CD8-positive, alpha-beta memory T cell (primary cell): Measurements from ENCODE around the gene ZNHIT3. TPM values are rescaled to one million over a fixed set of nuclear protein-coding genes. Genes with fewer than 3 reads are reported as not detected.

ENCODE experiments used
- CTCF ChIA-PET: fragments of 350-600 bp; sonication (Branson Sonifier 250); formaldehyde crosslinking; loops from one replicate; lab custom pipeline; 2021; ENCODE audit warnings: antibody characterized with exemption; lab: Charles Lee
- POLR2A ChIA-PET: fragments of 350-600 bp; sonication (Branson Sonifier 250); formaldehyde crosslinking; loops from one replicate; lab custom pipeline; 2021; ENCODE audit warnings: antibody characterized with exemption; lab: Charles Lee
- DNase-seq, 5 donors: peaks; one replicate each; pipeline versions ENCODE4 v3.0.0 to v3.0.0-alpha.2; 2020 to 2022; ENCODE audit warnings: mixed read lengths in 1 of 5
- H3K27ac ChIP-seq: one replicate; pipeline ENCODE4 v1.7.0; 2013; ENCODE audit warnings: low read depth, mild to moderate bottlenecking, low read length, moderate library complexity
- H3K27me3 ChIP-seq: 2 replicates; pipeline ENCODE4 v1.7.0; 2013; ENCODE audit warnings: low read length, mild to moderate bottlenecking; ENCODE audit not compliant: insufficient read depth, poor library complexity, severe bottlenecking
- H3K36me3 ChIP-seq: 2 replicates; pipeline ENCODE4 v1.7.0; 2013; ENCODE audit warnings: mild to moderate bottlenecking, low read length, moderate library complexity; ENCODE audit not compliant: insufficient read depth
- H3K4me1 ChIP-seq: 2 replicates; pipeline ENCODE4 v1.7.0; 2013; ENCODE audit warnings: mild to moderate bottlenecking, low read length, moderate library complexity; ENCODE audit not compliant: insufficient read depth
- H3K4me3 ChIP-seq: 2 replicates; pipeline ENCODE4 v1.7.0; 2013; ENCODE audit warnings: mild to moderate bottlenecking, low read length
- H3K9me3 ChIP-seq: 2 replicates; pipeline ENCODE4 v1.7.0; 2013; ENCODE audit warnings: mild to moderate bottlenecking, low read length
- H3K27ac Mint-ChIP-seq, 8 donors: one replicate each; pipeline ENCODE4 v1.8.0; 2020 to 2021; ENCODE audit warnings: mixed read lengths in 8 of 8, mild to moderate bottlenecking in 6 of 8, inconsistent platforms in 3 of 8, moderate library complexity in 3 of 8
- H3K27me3 Mint-ChIP-seq, 2 donors: one replicate each; pipeline ENCODE4 v1.8.0; 2020 to 2021; ENCODE audit warnings: mixed read lengths in 2 of 2, mild to moderate bottlenecking in 1 of 2, moderate library complexity in 1 of 2
- H3K36me3 Mint-ChIP-seq, 3 donors: one replicate each; pipeline ENCODE4 v1.8.0; 2020 to 2021; ENCODE audit warnings: mixed read lengths in 3 of 3, inconsistent platforms in 1 of 3, mild to moderate bottlenecking in 1 of 3
- H3K4me1 Mint-ChIP-seq, 3 donors: one replicate each; pipeline ENCODE4 v1.8.0; 2020 to 2021; ENCODE audit warnings: mixed read lengths in 3 of 3, inconsistent platforms in 1 of 3, mild to moderate bottlenecking in 1 of 3
- H3K4me3 Mint-ChIP-seq, 7 donors: one replicate each; pipeline ENCODE4 v1.8.0; 2020 to 2021; ENCODE audit warnings: mixed read lengths in 7 of 7, mild to moderate bottlenecking in 6 of 7, moderate library complexity in 4 of 7, inconsistent platforms in 2 of 7
- H3K9me3 Mint-ChIP-seq, 5 donors: one replicate each; pipeline ENCODE4 v1.8.0; 2020 to 2022; ENCODE audit warnings: mixed read lengths in 5 of 5, mild to moderate bottlenecking in 3 of 5, moderate library complexity in 2 of 5, inconsistent platforms in 1 of 5
- polyA plus RNA-seq: library from polyadenylated mRNA; unstranded; fragments of 300-500 nt; fragmentation: Illumina TruSeq; gene quantifications from one replicate; pipeline ENCODE4 v1.2.3, GENCODE V29; 2021
- total RNA-seq, 2 experiments: library from RNA; stranded (reverse); gene quantifications; one replicate each; pipeline ENCODE4 v1.2.3, GENCODE V29; 2021

ZNHIT3 gene
- total and polyA plus RNA-seq, 3 experiments from 2014 or later = 57.6 to 89.4 (median 60.8) TPM

GRCh38 chr17:36534840-36535668, 48.6 kb downstream of the ZNHIT3 start, which contains the start of the genes MYO19 and PIGW:
TSS of gene MYO19 (minus strand) at chr17:36534868. CDS start at chr17:36532538, 2,330 bp downstream.
TSS of gene PIGW (plus strand) at chr17:36534987. CDS start at chr17:36537102, 2,115 bp downstream.
- no peaks in the 10 kb centered on the region for H3K27me3 ChIP-seq
- Mint-ChIP-seq H3K4me1 (peaks cover 17 to 37% (median 21%) of the 10 kb centered on the region in 3 donors), H3K27ac (peak within 1 kb of the TSS; percentile 94 to 99 (median 98)), H3K4me3 (peak within 1 kb of the TSS; percentile 92 to 99 (median 97)), H3K27me3 (no peaks in the 10 kb centered on the region), H3K9me3 (no peaks in the 10 kb centered on the region), H3K36me3 (peaks cover 0 to 37% (median 10%) of the 10 kb centered on the region in 3 donors)
- peak within 1 kb of the TSS; percentile 95 for H3K27ac ChIP-seq
- ChIA-PET POLR2A (interaction anchor here (0.6 to 4.6 kb wide), 6 partner anchors 10 to 350 kb away, joined by 3 to 56 read pairs (median 6); partner anchors contain the start of genes GGNBP2, MRM1 and ZNHIT3), CTCF (interaction anchor here (0.6 to 3.0 kb wide), 7 partner anchors 10 to 726 kb away, joined by 3 to 24 read pairs (median 6); partner anchors contain the start of genes GGNBP2, MRM1 and TAF15)
- H3K36me3 ChIP-seq = no peaks in the 10 kb centered on the region
- H3K9me3 ChIP-seq = no peaks in the 10 kb centered on the region
- H3K4me3 ChIP-seq = peak within 1 kb of the TSS; percentile 87
- peaks cover 16% of the 10 kb centered on the region for H3K4me1 ChIP-seq
- DNase-seq = peak; percentile 78 to 88 (median 84)

- Mint-ChIP-seq H3K27ac (peak overlapping the region; percentile 94 to 99 (median 98)), H3K9me3 (no peaks in the 10 kb centered on the region), H3K27me3 (no peaks in the 10 kb centered on the region), H3K4me3 (peak overlapping the region; percentile 92 to 99 (median 97)), H3K4me1 (peaks cover 19 to 37% (median 21%) of the 10 kb centered on the region in 3 donors), H3K36me3 (peaks cover 0 to 37% (median 12%) of the 10 kb centered on the region in 3 donors)
- Histone ChIP-seq H3K9me3 (no peaks in the 10 kb centered on the region), H3K36me3 (no peaks in the 10 kb centered on the region), H3K4me1 (peaks cover 16% of the 10 kb centered on the region), H3K4me3 (peak overlapping the region; percentile 87), H3K27ac (peak overlapping the region; percentile 95), H3K27me3 (no peaks in the 10 kb centered on the region)
- POLR2A ChIA-PET = interaction anchor here (0.6 to 4.6 kb wide), 4 partner anchors 9 to 351 kb away, joined by 3 to 56 read pairs (median 8); partner anchors contain the start of genes GGNBP2, MRM1 and ZNHIT3
- CTCF ChIA-PET = interaction anchor here (0.6 to 3.0 kb wide), 5 partner anchors 10 to 66 kb away, joined by 3 to 24 read pairs (median 13); partner anchors contain the start of genes GGNBP2 and MRM1
- DNase-seq = no peak
These were observed 49.2 kb downstream of the ZNHIT3 start for GRCh38 chr17:36535669-36536081.

- Histone ChIP-seq H3K36me3 (no peaks in the 10 kb centered on the region), H3K27ac (no peak overlapping the region), H3K9me3 (no peaks in the 10 kb centered on the region), H3K27me3 (no peaks in the 10 kb centered on the region), H3K4me3 (no peak overlapping the region), H3K4me1 (peaks cover 11% of the 10 kb centered on the region)
- H3K36me3 Mint-ChIP-seq = peaks cover 0 to 24% (median 10%) of the 10 kb centered on the region in 3 donors
- peaks cover 0 to 2% of the 10 kb centered on the region in 2 donors for H3K27me3 Mint-ChIP-seq
- CTCF ChIA-PET = no interaction called here
- POLR2A ChIA-PET = no interaction called here
- H3K9me3 Mint-ChIP-seq = no peaks in the 10 kb centered on the region
- peak overlapping the region in 1 of 7 donors; percentile 78 for H3K4me3 Mint-ChIP-seq
- H3K4me1 Mint-ChIP-seq = peaks cover 12 to 24% (median 22%) of the 10 kb centered on the region in 3 donors
- H3K27ac Mint-ChIP-seq = peak overlapping the region in 3 of 8 donors; percentile 14 to 35 (median 17)
- no peak for DNase-seq
These were observed 54.2 kb downstream of the ZNHIT3 start for GRCh38 chr17:36540696-36541095.

GRCh38 chr17:36542755-36543154, 56.3 kb downstream of the ZNHIT3 start:
- Histone ChIP-seq H3K27ac (no peak overlapping the region), H3K4me3 (no peak overlapping the region), H3K4me1 (peaks cover 23% of the 10 kb centered on the region), H3K9me3 (no peaks in the 10 kb centered on the region), H3K27me3 (no peaks in the 10 kb centered on the region), H3K36me3 (no peaks in the 10 kb centered on the region)
- ChIA-PET POLR2A (interaction anchor here (0.5 to 0.7 kb wide), 2 partner anchors 604 to 621 kb away, joined by 4 to 6 read pairs; no protein-coding TSS in a partner anchor), CTCF (no interaction called here)
- peaks cover 0 to 2% of the 10 kb centered on the region in 2 donors for H3K27me3 Mint-ChIP-seq
- H3K27ac Mint-ChIP-seq = peak overlapping the region in 5 of 8 donors; percentile 12 to 99 (median 29)
- H3K9me3 Mint-ChIP-seq = no peaks in the 10 kb centered on the region
- H3K4me3 Mint-ChIP-seq = peak overlapping the region in 6 of 7 donors; percentile 19 to 90 (median 30)
- no peak for DNase-seq
- H3K36me3 Mint-ChIP-seq = peaks cover 0 to 26% (median 10%) of the 10 kb centered on the region in 3 donors
- H3K4me1 Mint-ChIP-seq = peaks cover 20 to 35% (median 26%) of the 10 kb centered on the region in 3 donors

- ChIA-PET POLR2A (interaction anchor here (1.2 to 3.8 kb wide), 3 partner anchors 9 to 57 kb away, joined by 4 to 56 read pairs (median 4); partner anchors contain the start of genes MRM1, MYO19 and PIGW), CTCF (interaction anchor here (3.6 kb wide), 1 partner anchor 9 kb away, joined by 24 read pairs; the partner anchor contains the start of genes MYO19 and PIGW)
- peaks cover 29 to 48% (median 37%) of the 10 kb centered on the region in 3 donors for H3K4me1 Mint-ChIP-seq
- Histone ChIP-seq H3K36me3 (no peaks in the 10 kb centered on the region), H3K27ac (peak overlapping the region; percentile 97), H3K27me3 (no peaks in the 10 kb centered on the region), H3K4me3 (peak overlapping the region; percentile 88), H3K4me1 (peaks cover 32% of the 10 kb centered on the region), H3K9me3 (no peaks in the 10 kb centered on the region)
- H3K9me3 Mint-ChIP-seq = no peaks in the 10 kb centered on the region
- peaks cover 0 to 2% of the 10 kb centered on the region in 2 donors for H3K27me3 Mint-ChIP-seq
- H3K27ac Mint-ChIP-seq = peak overlapping the region; percentile 94 to 99 (median 99)
- DNase-seq = no peak
- H3K4me3 Mint-ChIP-seq = peak overlapping the region; percentile 89 to 97 (median 92)
- peaks cover 0 to 30% (median 6%) of the 10 kb centered on the region in 3 donors for H3K36me3 Mint-ChIP-seq
These were observed 57.5 kb downstream of the ZNHIT3 start for GRCh38 chr17:36544044-36544306.

GRCh38 chr17:36544307-36545076, 58.0 kb downstream of the ZNHIT3 start, which contains the start of gene GGNBP2:
TSS of gene GGNBP2 (plus strand) at chr17:36544919. CDS start at chr17:36545725, 806 bp downstream.
- Histone ChIP-seq H3K4me3 (peak within 1 kb of the TSS; percentile 93), H3K27me3 (no peaks in the 10 kb centered on the region), H3K36me3 (no peaks in the 10 kb centered on the region), H3K4me1 (peaks cover 33% of the 10 kb centered on the region), H3K9me3 (no peaks in the 10 kb centered on the region), H3K27ac (peak within 1 kb of the TSS; percentile 97)
- Mint-ChIP-seq H3K27ac (peak within 1 kb of the TSS; percentile 94 to 99 (median 99)), H3K27me3 (peaks cover 0 to 2% of the 10 kb centered on the region in 2 donors), H3K36me3 (peaks cover 0 to 30% (median 6%) of the 10 kb centered on the region in 3 donors), H3K4me1 (peaks cover 31 to 51% (median 40%) of the 10 kb centered on the region in 3 donors), H3K4me3 (peak within 1 kb of the TSS; percentile 89 to 97 (median 92)), H3K9me3 (no peaks in the 10 kb centered on the region)
- POLR2A ChIA-PET = interaction anchor here (0.5 to 3.8 kb wide), 5 partner anchors 9 to 57 kb away, joined by 4 to 56 read pairs (median 4); partner anchors contain the start of genes MRM1, MYO19 and PIGW
- peak; percentile 89 to 96 (median 91) for DNase-seq
- CTCF ChIA-PET = interaction anchor here (1.0 to 3.6 kb wide), 2 partner anchors 8 to 10 kb away, joined by 3 to 24 read pairs; partner anchors contain the start of genes MYO19 and PIGW

- H3K36me3 Mint-ChIP-seq = peaks cover 0 to 31% (median 2%) of the 10 kb centered on the region in 3 donors
- no peaks in the 10 kb centered on the region for H3K27me3 ChIP-seq
- no peaks in the 10 kb centered on the region for H3K36me3 ChIP-seq
- POLR2A ChIA-PET = interaction anchor here (0.5 to 3.8 kb wide), 9 partner anchors 9 to 1584 kb away, joined by 3 to 56 read pairs (median 4); partner anchors contain the start of genes CCT6B, MRM1, MYO19 and PIGW
- peaks cover 0 to 2% of the 10 kb centered on the region in 2 donors for H3K27me3 Mint-ChIP-seq
- no peaks in the 10 kb centered on the region for H3K9me3 Mint-ChIP-seq
- H3K27ac Mint-ChIP-seq = peak overlapping the region; percentile 94 to 99 (median 99)
- CTCF ChIA-PET = interaction anchor here (1.0 to 3.6 kb wide), 4 partner anchors 8 to 57 kb away, joined by 3 to 24 read pairs (median 10); partner anchors contain the start of genes MRM1, MYO19 and PIGW
- DNase-seq = no peak
- no peaks in the 10 kb centered on the region for H3K9me3 ChIP-seq
- peak overlapping the region; percentile 89 to 97 (median 92) for H3K4me3 Mint-ChIP-seq
- H3K4me3 ChIP-seq = peak overlapping the region; percentile 88
- H3K4me1 Mint-ChIP-seq = peaks cover 34 to 52% (median 46%) of the 10 kb centered on the region in 3 donors
- peaks cover 38% of the 10 kb centered on the region for H3K4me1 ChIP-seq
- peak overlapping the region; percentile 97 for H3K27ac ChIP-seq
These were observed 58.6 kb downstream of the ZNHIT3 start for GRCh38 chr17:36545077-36545464.
